HG02763 (cell line): ENCODE measurements around the gene FBXO24.
"Not testable (repeated sequence)": the region's sequence is repeated elsewhere in the genome, so short reads cannot be mapped to it uniquely, and the experiment has no call there.

Experiments
- ATAC-seq: cut with Tn5 transposase; IDR thresholded peaks from one replicate; pipeline ENCODE4 v1.9.1; 2021; ENCODE audit warnings: mild to moderate bottlenecking, moderate library complexity; ENCODE audit not compliant: unreplicated experiment

Gene FBXO24

DNA sequence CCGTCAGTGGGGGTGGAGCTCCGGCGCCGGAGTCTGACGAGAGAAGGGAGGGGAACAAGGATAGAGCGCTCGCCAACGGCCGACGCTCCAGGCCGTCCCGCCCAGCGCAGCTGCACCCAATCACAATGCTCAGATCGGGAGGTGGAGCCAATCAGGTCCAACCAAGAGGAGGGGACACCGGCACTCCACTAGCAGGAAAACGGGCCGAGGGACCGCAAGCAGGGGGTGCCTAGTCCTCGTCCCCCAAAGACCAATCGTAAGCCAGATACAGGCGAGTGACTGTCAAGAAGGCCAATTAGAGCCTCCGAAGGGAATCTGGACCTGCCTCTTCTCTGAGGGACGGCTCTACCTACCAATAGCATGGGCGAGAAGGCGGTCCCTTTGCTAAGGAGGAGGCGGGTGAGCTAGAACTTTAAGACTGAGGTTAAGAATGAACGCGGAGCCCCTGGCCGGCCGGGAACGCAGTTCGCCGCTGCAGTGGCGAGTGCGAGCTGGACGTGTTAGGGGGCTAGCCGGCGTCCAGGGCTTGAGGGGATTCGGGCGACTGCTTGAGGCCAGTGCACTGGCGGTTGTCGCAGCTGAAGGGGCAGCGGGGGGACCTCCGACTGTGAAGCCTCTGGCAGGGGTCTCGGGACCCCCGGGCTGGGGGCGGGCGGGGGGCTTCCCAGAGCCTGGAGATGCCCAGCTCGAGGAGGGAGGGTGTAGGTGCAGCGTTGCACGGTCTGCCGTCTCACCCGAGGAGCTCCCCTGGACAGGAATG lies at the start of gene FBXO24:
FBXO24 (plus strand) TSS at position 63 of the 760 bp plus-strand sequence; CDS start at position 361, 298 bp downstream.
- ATAC-seq, result peak; percentile 84

DNA sequence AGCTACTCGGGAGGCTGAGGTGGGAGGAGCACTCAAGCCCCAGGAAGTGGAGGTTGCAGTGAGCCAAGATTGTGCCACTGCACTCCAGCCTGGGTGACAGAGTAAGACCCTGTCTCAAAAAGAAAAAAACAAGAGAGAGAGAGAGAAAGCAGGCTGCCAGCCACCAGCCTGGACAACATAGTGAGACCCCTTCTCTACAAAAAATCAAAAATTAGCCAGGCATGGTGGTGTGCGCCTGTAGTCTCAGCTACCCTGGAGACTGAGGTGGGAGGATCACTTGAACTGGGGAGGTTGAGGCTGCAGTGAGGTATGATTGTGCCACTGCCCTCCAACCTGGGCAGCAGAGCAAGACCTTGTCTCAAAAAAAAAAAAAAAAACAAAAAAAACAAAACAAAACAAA lies 49.4 kb upstream of the FBXO24 start:
- not testable (repeated sequence) for ATAC-seq

- ATAC-seq, result no peak
These were observed 47.8 kb upstream of the FBXO24 start for GRCh38 chr7:100538348-100538653.

DNA sequence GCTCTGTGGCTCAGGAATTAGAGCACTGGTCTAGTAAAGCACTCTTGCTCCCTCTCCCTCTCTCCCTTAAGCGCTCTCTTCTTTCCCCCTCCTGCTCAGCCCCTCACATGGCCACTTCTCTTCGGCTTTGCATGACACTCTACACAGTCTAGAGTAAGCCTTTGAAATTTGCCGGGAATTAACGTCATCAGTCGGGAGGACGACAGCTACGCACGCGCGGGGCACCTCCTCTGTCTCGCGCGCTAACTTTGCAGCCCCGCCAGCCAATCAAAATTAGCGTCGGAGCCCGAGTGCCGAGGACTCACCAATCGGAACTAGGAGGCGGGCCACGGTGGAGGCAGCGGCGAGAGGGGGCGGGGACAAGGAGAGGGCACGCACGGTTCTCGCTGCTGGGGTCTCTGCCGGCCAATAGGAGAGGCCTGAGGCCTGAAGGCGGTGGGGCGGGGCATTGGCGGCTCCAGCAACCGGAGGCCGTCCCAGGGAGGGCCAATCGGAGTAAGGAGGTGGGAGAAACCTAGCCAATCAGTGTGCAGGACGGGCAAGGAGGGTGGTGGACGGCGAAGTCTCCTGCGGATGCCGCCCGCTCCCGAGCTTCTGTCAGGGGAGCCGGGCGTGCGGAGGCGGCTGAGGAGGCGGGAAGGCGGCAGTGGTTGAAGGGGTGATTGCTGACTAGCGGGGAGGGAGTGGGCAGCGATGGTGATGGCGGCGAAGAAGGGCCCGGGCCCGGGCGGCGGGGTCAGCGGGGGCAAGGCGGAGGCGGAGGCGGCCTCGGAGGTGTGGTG lies 47.3 kb upstream of the FBXO24 start, which contains the start of gene AGFG2:
AGFG2 (plus strand) TSS at position 550 of the 782 bp plus-strand sequence; CDS start at position 694, 144 bp downstream.
- ATAC-seq, result peak; percentile 95

GRCh38 chr7:100539436-100540006 lies 46.6 kb upstream of the FBXO24 start:
- ATAC-seq, result no peak

DNA sequence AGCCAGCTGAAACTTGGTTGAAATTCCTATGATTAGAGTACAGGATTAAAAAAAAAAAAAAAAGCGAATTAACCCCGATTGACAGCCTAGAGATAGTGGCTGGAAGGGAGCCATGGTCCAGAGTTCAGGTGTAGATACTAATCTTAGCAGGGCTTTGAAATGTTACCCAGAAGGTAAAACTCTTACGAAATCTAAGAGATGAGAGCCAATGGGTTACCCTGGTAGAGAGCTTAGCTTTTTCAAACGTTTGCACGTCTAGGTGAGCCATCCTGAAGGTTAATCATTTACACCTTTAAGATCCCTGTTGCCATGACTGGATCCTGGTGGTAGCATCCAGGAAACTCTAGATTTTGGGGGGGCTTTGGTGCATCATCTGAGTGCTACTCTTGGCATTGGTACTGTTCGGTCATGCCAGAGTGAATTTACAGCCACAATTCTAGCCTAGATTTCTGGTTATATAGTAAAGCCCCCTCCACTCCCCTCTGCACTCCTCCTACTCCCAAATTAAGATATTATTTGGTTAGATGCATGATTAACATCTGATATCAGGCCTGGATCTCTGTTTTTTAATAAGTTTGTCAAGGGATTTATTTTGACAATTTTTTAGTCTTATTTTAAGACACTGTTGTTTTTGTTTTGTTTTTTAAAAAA lies 45.9 kb upstream of the FBXO24 start:
- no peak for ATAC-seq

DNA sequence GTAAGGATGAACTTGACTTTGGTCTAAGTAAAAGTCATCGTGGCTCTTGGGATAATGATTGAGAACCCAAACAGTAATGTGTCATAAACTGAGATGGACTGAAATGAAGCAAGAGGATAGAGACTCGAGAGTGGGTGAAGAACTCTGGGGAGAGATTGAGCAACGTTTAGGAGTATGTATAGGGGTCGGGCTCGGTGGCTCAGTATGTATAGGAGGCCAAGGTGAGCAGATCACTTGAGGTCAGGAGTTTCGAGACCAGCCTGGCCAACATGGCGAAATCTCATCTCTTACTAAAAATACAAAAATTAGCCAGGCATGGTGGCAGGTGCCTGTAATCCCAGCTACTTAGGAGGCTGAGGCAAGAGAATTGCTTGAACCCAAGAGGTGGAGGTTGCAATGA lies 44.8 kb upstream of the FBXO24 start:
- not testable (repeated sequence) for ATAC-seq

DNA sequence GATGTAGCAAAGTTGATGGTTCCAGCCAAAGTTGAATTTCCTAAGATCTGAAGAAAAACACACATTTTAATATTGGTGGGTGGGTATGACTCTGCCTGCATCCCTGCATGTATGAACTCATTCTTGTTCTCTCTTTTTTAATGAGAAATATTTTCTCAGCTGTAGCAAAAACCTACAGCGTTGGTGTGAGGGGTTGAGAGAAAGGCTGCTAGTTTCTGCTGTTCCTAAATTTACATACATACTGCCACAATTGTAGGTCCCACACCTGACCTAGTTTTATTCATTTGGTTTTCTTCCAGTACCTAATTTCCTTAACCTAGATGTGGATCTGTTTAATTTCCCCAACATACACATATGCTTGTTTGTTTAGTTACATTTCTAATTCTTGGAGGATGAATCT lies 42.5 kb upstream of the FBXO24 start:
- ATAC-seq, result no peak

- ATAC-seq, result no peak
These were observed 41.7 kb upstream of the FBXO24 start for GRCh38 chr7:100544386-100544785.

DNA sequence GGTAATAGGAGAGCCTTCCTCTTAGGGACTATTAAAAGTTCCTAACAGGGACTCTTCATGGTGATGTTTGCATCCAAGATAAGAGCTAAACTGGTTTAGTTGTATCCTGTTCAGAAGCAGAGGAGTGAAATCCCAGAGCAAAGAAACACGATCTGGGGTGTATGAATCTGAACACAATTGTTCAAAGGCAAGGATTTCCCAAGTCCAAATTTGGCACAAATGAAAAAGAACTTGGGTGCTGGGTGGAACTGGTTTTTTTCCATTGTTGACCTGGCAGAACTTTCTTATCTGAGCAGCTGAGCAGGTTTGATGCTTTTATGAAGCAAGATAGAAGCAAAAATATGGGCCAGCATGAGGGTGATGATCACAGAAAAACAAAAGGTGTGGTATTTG lies 41.2 kb upstream of the FBXO24 start:
- ATAC-seq, result no peak

GRCh38 chr7:100545360-100546128 lies 40.6 kb upstream of the FBXO24 start:
- ATAC-seq, result peak; percentile 37

- peak; percentile 39 for ATAC-seq
These were observed 39.8 kb upstream of the FBXO24 start for GRCh38 chr7:100546129-100546925.

DNA sequence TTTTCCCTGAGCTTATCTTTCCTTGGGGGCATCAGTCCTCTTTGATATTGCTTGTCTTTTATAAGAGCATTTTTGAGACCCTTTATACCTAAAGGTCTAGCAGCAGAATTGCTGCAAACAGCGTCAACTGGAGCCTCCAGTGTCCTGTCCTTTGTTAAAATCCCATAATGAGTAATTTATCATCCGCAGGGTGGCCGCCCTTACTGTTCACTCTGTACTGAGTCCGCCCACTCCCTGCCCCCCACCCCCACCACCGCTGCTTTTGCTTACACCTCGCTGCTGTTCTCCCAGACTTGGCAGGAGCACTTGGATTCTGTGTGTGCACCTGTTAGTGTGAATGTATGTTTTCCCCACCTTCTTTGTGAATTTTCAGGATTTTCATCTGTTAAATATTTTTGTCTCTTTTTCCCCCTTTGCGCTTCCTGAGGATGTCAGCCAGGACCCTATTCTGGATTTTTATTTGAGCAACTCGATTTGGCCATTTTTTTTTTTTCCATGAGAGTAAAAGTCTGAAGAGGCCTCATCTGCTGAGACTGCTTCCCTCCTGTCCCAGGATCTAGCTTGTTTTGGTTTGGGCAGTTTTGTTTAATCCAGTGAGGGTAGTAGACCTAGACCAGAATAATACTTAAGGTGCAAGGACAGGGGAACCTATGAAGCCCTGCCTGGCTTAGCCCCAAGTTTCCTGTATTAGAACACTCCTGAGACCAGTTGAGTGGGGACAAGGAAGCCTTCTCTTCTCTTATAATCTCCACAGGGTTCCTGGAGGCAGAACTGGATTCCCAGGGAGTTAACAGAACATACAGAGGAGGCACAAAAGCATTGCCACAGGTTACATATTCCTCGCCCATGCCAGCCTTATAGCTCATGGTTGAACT lies 39.0 kb upstream of the FBXO24 start:
- ATAC-seq, result no peak

GRCh38 chr7:100547872-100548271 lies 38.3 kb upstream of the FBXO24 start:
- no peak for ATAC-seq

- ATAC-seq, result not testable (repeated sequence)
These were observed 37.7 kb upstream of the FBXO24 start for GRCh38 chr7:100548446-100548845.

DNA sequence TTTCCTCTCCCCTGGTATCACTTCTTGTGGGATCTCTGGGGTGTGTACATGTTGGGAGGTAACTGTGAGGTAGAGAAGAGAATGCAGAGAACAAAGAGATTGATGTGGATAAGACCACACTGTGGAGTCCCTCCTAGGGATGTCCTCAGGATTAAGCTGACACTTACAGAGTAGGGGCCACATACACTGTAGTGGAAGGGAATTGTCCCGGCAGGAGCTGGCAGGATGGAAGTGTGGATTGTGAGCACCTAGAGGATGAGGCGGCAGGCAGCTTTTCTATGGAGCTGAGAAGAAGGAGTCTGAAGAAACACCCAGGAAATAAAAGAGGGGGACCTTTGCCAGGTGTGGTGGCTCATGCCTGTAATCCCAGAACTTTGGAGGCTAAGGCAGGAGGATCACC lies 33.6 kb upstream of the FBXO24 start:
- no peak for ATAC-seq

DNA sequence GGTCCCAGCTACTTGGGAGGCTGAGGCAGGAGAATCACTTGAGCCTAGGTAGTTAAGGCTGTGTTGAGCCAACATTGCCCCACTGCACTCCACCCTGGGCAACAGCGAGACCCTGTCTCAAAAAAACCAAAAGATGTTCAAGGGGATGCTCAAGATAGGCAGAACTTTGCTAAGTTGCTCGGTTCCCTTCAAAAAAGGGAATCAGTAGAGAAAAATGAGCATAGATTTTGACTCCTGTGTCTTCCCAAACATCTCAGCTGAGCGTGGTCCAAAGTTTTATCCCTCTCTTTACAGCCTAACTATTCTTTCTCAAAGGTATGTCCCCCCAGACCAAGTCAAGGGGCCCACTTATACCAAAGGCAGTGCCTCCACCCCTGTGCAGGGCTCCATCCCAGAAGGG lies 33.1 kb upstream of the FBXO24 start:
- no peak for ATAC-seq

DNA sequence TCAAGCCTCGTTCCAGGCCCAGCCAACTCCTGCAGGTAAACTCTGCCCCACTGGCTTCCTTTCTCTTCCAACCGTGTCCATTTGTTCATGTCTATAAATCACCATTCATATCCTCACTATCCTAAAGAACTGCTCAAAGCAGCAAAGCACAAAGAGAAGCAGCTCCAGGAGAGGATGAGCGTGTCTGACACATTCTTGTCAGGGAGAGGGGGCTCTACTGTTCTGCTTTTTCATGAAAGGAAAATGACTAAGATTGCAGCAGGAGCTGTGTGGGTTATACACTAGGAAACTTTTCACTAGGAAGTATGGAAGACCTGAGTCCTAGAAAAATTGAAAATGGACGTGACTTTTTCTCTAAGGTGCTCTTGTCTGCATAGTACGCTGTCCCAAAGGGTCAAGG lies 30.4 kb upstream of the FBXO24 start:
- no peak for ATAC-seq

DNA sequence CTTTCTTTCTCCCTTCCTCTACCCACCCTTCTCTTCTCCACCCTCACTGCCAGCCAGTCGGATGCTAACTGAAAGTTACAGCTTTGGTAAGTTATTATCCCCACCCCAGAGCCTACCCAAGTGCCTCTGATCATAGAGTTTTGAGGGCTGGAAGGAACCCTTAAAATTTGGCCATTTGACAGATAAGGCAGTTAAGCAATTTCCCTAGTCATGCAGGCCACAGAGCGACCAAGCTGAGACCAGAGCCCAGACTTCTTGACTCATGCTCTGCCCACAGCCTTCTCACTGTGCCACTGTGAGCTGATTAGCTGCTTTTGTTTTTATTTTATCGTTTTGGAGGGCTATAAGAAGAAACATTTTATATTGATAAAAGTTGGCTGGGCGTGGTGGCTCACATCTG lies 29.6 kb upstream of the FBXO24 start:
- ATAC-seq, result no peak
